Uterus (tissue), 4 donors: ENCODE data around the gene HCAR1. TPM values are rescaled to one million over a fixed set of nuclear protein-coding genes. Genes with fewer than 3 reads are reported as not detected.
"Not testable (repeated sequence)": the region's sequence is repeated elsewhere in the genome, so short reads cannot be mapped to it uniquely, and the experiment has no call there.

Experiments
- DNase-seq, 2 donors: peaks; one replicate each; pipeline ENCODE4 v3.0.0-alpha.2; 2019 to 2020
- H3K27ac ChIP-seq, 2 donors: fragments of 200-600 bp; sonication (generic); 1 replicate in 1 of 2; 2 replicates in 1 of 2; pipeline ENCODE4 v1.5.1; 2016 to 2018
- H3K27me3 ChIP-seq, 2 donors: fragments of 200-600 bp; sonication (generic); one replicate each; pipeline ENCODE4 v1.5.1; 2018 to 2019; ENCODE audit warnings: control low read depth in 1 of 2
- H3K36me3 ChIP-seq, 2 donors: fragments of 200-600 bp; sonication (generic); one replicate each; pipeline ENCODE4 v1.5.1; 2019; ENCODE audit warnings: control low read depth in 1 of 2
- H3K4me1 ChIP-seq, 2 donors: fragments of 200-600 bp; sonication (generic); one replicate each; pipeline ENCODE4 v1.5.1; 2018 to 2019; ENCODE audit warnings: control low read depth in 1 of 2
- H3K4me3 ChIP-seq, 2 donors: fragments of 200-600 bp; sonication (generic); 1 replicate in 1 of 2; 2 replicates in 1 of 2; pipeline ENCODE4 v1.5.1; 2018 to 2019; ENCODE audit warnings: mild to moderate bottlenecking in 1 of 2
- H3K9me3 ChIP-seq, 2 donors: fragments of 200-600 bp; sonication (generic); one replicate each; pipeline ENCODE4 v1.5.1; 2019; ENCODE audit warnings: control low read depth in 1 of 2
- CTCF ChIP-seq, 4 experiments: fragments of 200-600 bp in 2 of 4; fragments of 450-650 bp in 2 of 4; sonication (generic) in 2 of 4; IDR thresholded peaks; one replicate each; pipeline ENCODE4 v1.5.1; 2016 to 2019; ENCODE audit warnings: antibody characterized with exemption in 4 of 4, mild to moderate bottlenecking in 2 of 4, moderate library complexity in 1 of 4
- POLR2A ChIP-seq, 2 donors: fragments of 450-650 bp; IDR thresholded peaks; one replicate each; pipeline ENCODE4 v1.6.1; 2016; ENCODE audit warnings: antibody characterized with exemption in 2 of 2, mild to moderate bottlenecking in 1 of 2, moderate library complexity in 1 of 2
- intact Hi-C: fragments of 100-400 bp; cut with DNase I; formaldehyde crosslinking; loops from one replicate; pipeline ENCODE4 v1.15.1; 2023; ENCODE audit warnings: low total_unique reads
- small RNA-seq: library from RNA; depleted of rRNA; stranded (forward); fragments of <200 nt; gene quantifications from one replicate; pipeline ENCODE3, GENCODE V24; 2016
- total RNA-seq, 4 donors: library from RNA; depleted of rRNA in 3 of 4; stranded (reverse); fragments of >200 nt in 3 of 4; gene quantifications; one replicate each; pipeline versions ENCODE4 v1.1.0 to v1.2.4, GENCODE V29; 2014 to 2023
- donor health status: DM: yes; HTN: yes; CAD: no.

HCAR1 gene
- total RNA-seq, 4 donors from 2014 or later: 0.18 to 3.3 TPM; not detected in 2

- TF ChIP-seq CTCF (IDR thresholded peaks at IDR 0.05): no peak
- TF ChIP-seq POLR2A (IDR thresholded peaks at IDR 0.05): no peak
- no peaks in the 10 kb centered on the region for H3K4me1 ChIP-seq
- no peak for DNase-seq
- no peak overlapping the region for H3K4me3 ChIP-seq
- H3K9me3 ChIP-seq: no peaks in the 10 kb centered on the region
- intact Hi-C loops: no loop called here
- no peak overlapping the region for H3K27ac ChIP-seq
- H3K36me3 ChIP-seq: no peaks in the 10 kb centered on the region
- no peaks in the 10 kb centered on the region for H3K27me3 ChIP-seq
Measured at GRCh38 chr12:122681814-122682213, 48.8 kb downstream of the HCAR1 start.

GRCh38 chr12:122680989-122681388, 49.7 kb downstream of the HCAR1 start:
- H3K36me3 ChIP-seq, H3K9me3 ChIP-seq, H3K4me3 ChIP-seq, H3K27me3 ChIP-seq, DNase-seq, H3K4me1 ChIP-seq, intact Hi-C loops, H3K27ac ChIP-seq: not testable (repeated sequence)

GRCh38 chr12:122676781-122677180, 53.9 kb downstream of the HCAR1 start:
- H3K36me3 ChIP-seq, H3K4me1 ChIP-seq, intact Hi-C loops: not testable (repeated sequence)

More at GRCh38 chr12:122676781-122677180, 53.9 kb downstream of the HCAR1 start:
- not testable (repeated sequence) for H3K4me3 ChIP-seq, H3K27ac ChIP-seq, H3K9me3 ChIP-seq, DNase-seq, H3K27me3 ChIP-seq

Small RNA genes within 50 kb of the gene (small RNA-seq; reads per million reads assigned to genes)
- not detected for gene AC026333.2
- not detected for gene RF00019

Other genes with a start within 250 kb of the HCAR1 start
- 10 to 100 TPM; 13.5 to 43.3 (median 25.8) TPM for gene ZCCHC8, start 229.9 kb downstream of the HCAR1 start, total RNA-seq
- gene RSRC2, start 203.9 kb downstream of the HCAR1 start, total RNA-seq: 10 to 100 TPM; 51.2 to 83.2 (median 79.4) TPM
- gene KNTC1, start 203.6 kb downstream of the HCAR1 start, total RNA-seq: 10 to 100 TPM in 3 of 4 donors, 1 to 10 TPM in 1; 7.4 to 61.5 (median 13.9) TPM
- gene HCAR2, start 27.5 kb downstream of the HCAR1 start, total RNA-seq: not detected
- not detected for gene HCAR3, start 14.0 kb downstream of the HCAR1 start, total RNA-seq
- 10 to 100 TPM; 13.1 to 50.0 (median 33.8) TPM for gene DENR, start 22.0 kb upstream of the HCAR1 start, total RNA-seq
- gene CCDC62, start 43.7 kb upstream of the HCAR1 start, total RNA-seq: 1 to 10 TPM in 2 of 4 donors, under 1 TPM in 2; 0.26 to 2.4 (median 1.1) TPM
- gene HIP1R, start 104.6 kb upstream of the HCAR1 start, total RNA-seq: 10 to 100 TPM in 3 of 4 donors, 1 to 10 TPM in 1; 2.9 to 31.3 (median 25.8) TPM
- 10 to 100 TPM in 3 of 4 donors, 1 to 10 TPM in 1; 3.3 to 21.6 (median 20.2) TPM for gene VPS37B, start 165.3 kb upstream of the HCAR1 start, total RNA-seq
- gene ABCB9, start 235.6 kb upstream of the HCAR1 start, total RNA-seq: 1 to 10 TPM; 2.0 to 8.6 (median 6.1) TPM
- 100 to 1,000 TPM in 1 of 4 donors, 10 to 100 TPM in 3; 13.3 to 133 (median 16.8) TPM for gene OGFOD2, start 244.4 kb upstream of the HCAR1 start, total RNA-seq
- gene ARL6IP4, start 249.8 kb upstream of the HCAR1 start, total RNA-seq: 100 to 1,000 TPM in 3 of 4 donors, 10 to 100 TPM in 1; 85.9 to 314 (median 207) TPM